Kidney epithelial cell (primary cell): Measurements from ENCODE around the gene PUM1. TPM values are rescaled to one million over a fixed set of nuclear protein-coding genes. Genes with fewer than 3 reads are reported as not detected.
"Not testable (repeated sequence)": the region's sequence is repeated elsewhere in the genome, so short reads cannot be mapped to it uniquely, and the experiment has no call there.

Experiments
- DNase-seq: peaks from one replicate; pipeline ENCODE4 v3.0.0-alpha.2; 2010; ENCODE audit warnings: low read depth
- H3K27me3 ChIP-seq: 2 replicates; pipeline ENCODE4 v1.6.0; 2011; ENCODE audit warnings: low read length; ENCODE audit not compliant: control insufficient read depth, insufficient read depth
- H3K36me3 ChIP-seq: 2 replicates; pipeline ENCODE4 v1.5.1; 2011; ENCODE audit warnings: low read length; ENCODE audit not compliant: control insufficient read depth, insufficient read depth
- H3K4me3 ChIP-seq: 2 replicates; pipeline ENCODE4 v1.5.1; 2011; ENCODE audit warnings: low read depth, mild to moderate bottlenecking, control low read depth, low read length
- CTCF ChIP-seq: IDR thresholded peaks from 2 replicates; pipeline ENCODE4 v1.5.1; 2011; ENCODE audit warnings: mild to moderate bottlenecking, moderate library complexity, low read length, control low read depth, inconsistent platforms; ENCODE audit not compliant: insufficient read depth, poor library complexity, severe bottlenecking
- total RNA-seq: library from RNA; depleted of rRNA; stranded (reverse); fragments of >200 nt; gene quantifications from 2 replicates; pipeline ENCODE4 v1.2.3, GENCODE V29; 2015

Gene PUM1
- total RNA-seq, 1 donor from 2014 or later: 78.1 TPM

- DNase-seq: no peak
- TF ChIP-seq CTCF: no peak
- no peak overlapping the region for H3K4me3 ChIP-seq
- H3K27me3 ChIP-seq: no peaks in the 10 kb centered on the region
- H3K36me3 ChIP-seq: peaks cover 2% of the 10 kb centered on the region
These were observed 113.4 kb downstream of the PUM1 start for GRCh38 chr1:30952098-30952497.

- Histone ChIP-seq H3K36me3 (peaks cover 2% of the 10 kb centered on the region), H3K4me3 (no peak overlapping the region), H3K27me3 (no peaks in the 10 kb centered on the region)
- no peak for DNase-seq
- TF ChIP-seq CTCF: no peak
These were observed 114.8 kb downstream of the PUM1 start for GRCh38 chr1:30950700-30951099.

GRCh38 chr1:30950053-30950452 lies 115.5 kb downstream of the PUM1 start:
- Histone ChIP-seq H3K36me3 (peaks cover 2% of the 10 kb centered on the region), H3K27me3 (no peaks in the 10 kb centered on the region), H3K4me3 (no peak overlapping the region)
- no peak for DNase-seq
- TF ChIP-seq CTCF: no peak

- not testable (repeated sequence) for H3K27me3 ChIP-seq, H3K36me3 ChIP-seq
These were observed 116.1 kb downstream of the PUM1 start for GRCh38 chr1:30949487-30949838.

GRCh38 chr1:30948813-30949486 lies 116.6 kb downstream of the PUM1 start:
- not testable (repeated sequence) for H3K36me3 ChIP-seq, DNase-seq, H3K27me3 ChIP-seq, H3K4me3 ChIP-seq

More at GRCh38 chr1:30949487-30949838, 116.1 kb downstream of the PUM1 start:
- not testable (repeated sequence) for DNase-seq, H3K4me3 ChIP-seq

GRCh38 chr1:30948278-30948677 lies 117.2 kb downstream of the PUM1 start:
- peaks cover 1% of the 10 kb centered on the region for H3K36me3 ChIP-seq
- no peak overlapping the region for H3K4me3 ChIP-seq
- TF ChIP-seq CTCF: no peak
- H3K27me3 ChIP-seq: no peaks in the 10 kb centered on the region
- no peak for DNase-seq

GRCh38 chr1:30947212-30947611 lies 118.3 kb downstream of the PUM1 start:
- no peaks in the 10 kb centered on the region for H3K27me3 ChIP-seq
- no peak overlapping the region for H3K4me3 ChIP-seq
- no peak for TF ChIP-seq CTCF
- DNase-seq: no peak
- H3K36me3 ChIP-seq: peaks cover 4% of the 10 kb centered on the region
